ENCODE results near the gene SLC26A8.

DNA sequence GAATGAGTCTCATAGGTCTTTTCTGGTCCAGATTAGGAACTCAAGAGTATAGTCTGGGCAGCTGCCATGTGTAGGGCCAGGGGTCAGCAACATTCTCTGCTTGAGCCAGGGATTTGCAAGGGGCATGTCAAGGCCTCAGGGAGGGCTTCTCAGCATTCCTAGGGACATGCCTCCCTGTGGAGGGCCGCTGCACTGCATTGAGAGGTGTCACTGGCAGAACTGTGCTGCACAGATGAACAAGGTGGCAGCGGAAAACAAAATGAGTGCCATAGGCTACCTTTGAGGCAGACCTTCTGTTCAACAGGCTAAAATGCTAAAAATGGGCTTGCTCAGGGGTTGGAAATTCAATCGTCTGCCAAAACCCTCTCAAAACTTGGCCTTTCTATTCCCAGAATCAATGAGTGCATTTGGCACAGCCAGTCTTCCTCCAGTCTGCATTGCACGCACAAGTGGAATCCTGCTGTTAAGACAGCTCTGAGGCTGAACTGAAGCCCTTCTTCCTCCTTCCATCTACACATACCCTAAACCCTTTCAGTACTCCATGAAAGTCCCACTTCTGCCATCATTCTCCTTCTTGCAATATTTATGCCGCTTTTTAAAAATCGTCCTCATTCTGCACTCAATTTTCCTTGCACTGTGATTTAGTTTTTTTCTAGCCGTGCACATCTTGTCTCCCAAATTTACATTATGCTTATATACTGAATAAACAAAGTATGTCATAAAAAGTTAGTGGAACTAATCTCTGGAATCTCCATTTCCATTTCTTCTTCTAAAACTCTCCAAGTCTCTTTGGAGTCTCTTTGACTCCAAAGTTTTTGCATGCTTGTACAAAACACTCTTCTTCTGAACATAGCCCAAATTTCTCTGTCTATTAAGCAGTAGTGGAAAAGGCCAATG lies 51.7 kb downstream of the SLC26A8 start:
- no peak for TF ChIP-seq POLR2A (IDR thresholded peaks at IDR 0.05)
- TF ChIP-seq, protein P1, sequence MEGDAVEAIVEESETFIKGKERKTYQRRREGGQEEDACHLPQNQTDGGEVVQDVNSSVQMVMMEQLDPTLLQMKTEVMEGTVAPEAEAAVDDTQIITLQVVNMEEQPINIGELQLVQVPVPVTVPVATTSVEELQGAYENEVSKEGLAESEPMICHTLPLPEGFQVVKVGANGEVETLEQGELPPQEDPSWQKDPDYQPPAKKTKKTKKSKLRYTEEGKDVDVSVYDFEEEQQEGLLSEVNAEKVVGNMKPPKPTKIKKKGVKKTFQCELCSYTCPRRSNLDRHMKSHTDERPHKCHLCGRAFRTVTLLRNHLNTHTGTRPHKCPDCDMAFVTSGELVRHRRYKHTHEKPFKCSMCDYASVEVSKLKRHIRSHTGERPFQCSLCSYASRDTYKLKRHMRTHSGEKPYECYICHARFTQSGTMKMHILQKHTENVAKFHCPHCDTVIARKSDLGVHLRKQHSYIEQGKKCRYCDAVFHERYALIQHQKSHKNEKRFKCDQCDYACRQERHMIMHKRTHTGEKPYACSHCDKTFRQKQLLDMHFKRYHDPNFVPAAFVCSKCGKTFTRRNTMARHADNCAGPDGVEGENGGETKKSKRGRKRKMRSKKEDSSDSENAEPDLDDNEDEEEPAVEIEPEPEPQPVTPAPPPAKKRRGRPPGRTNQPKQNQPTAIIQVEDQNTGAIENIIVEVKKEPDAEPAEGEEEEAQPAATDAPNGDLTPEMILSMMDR (IDR thresholded peaks at IDR 0.05): no peak
